Stimulated activated CD8-positive, alpha-beta memory T cell treated with anti-CD3 and anti-CD28 coated beads, Interleukin-2, amount 100 ng/mL, for 1 hour (primary cell): ENCODE results near the gene SHOC2.
A peak's percentile ranks its signal among the peaks of the same experiment; 100 is the strongest.

Source experiments
- DNase-seq, 2 donors: peaks; one replicate each; pipeline ENCODE4 v3.0.0-alpha.2; 2020; ENCODE audit warnings: low read depth in 2 of 2

SHOC2 gene

DNA sequence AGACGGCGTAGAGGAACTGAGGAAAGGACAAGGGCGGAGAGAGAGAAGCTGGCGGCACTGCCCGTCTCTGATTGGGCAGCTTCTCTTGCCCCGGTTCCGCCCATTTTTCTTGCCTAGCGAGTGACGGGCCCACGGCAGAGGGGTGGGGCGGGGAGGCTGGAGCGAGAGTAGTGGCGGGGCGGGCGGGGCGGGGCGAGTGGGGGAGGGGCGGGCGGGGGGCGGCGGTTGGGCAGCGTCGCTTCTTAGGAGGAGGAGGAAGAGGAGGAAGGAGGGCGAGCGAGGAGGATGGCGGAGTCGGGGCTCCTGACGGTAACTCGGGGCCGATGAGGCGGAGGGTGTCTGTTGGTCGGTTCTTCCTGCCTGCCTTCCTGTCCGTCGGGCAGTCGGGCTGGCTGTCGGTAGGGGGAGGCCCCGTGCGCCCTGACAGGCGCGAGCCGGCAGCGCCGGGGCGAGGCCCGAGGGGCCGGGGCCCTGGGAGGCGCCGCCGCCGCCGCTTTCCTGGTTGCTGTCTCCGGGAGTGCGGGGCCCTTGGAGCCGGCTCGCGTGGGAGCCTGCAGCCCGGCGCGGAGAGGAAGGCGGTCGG, at the start of gene SHOC2:
Gene SHOC2 (plus strand): TSS at position 256 of the 583 bp plus-strand sequence. CDS start 44,755 bp downstream, outside the sequence.
- DNase-seq, result no peak

DNA sequence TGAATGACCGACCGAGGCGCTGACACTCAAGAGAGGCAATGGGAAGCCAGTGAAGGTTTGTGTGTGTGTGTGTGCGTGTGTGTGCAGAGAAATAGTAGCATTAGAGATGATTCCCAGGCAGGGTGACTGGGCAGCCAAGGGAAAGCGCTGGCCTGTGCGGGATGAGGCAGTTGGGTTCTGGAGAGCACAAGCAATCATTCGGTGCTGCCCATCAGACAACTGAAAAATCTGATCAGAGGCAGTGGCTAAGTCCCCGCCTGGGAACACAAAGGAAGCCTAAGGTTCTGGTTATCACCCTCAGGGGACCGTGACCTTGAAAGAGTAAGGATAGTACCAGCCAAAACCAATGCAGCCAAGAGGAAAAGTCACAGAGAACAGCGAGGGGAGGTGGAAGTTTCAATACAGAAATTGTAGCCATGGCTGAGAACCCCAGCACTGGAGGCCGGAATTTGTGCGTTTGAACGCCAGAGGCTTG, 48.5 kb upstream of the SHOC2 start:
- no peak for DNase-seq

- peak; percentile 84 to 91 for DNase-seq
Observed at GRCh38 chr10:110871298-110872084, 47.9 kb upstream of the SHOC2 start, which contains the start of gene PDCD4. Gene PDCD4 (plus strand): TSS chr10:110871928. CDS start chr10:110876028, 4,100 bp downstream.

GRCh38 chr10:110872145-110872983, 47.0 kb upstream of the SHOC2 start:
- DNase-seq, result peak in 1 of 2 donors; percentile 53

DNA sequence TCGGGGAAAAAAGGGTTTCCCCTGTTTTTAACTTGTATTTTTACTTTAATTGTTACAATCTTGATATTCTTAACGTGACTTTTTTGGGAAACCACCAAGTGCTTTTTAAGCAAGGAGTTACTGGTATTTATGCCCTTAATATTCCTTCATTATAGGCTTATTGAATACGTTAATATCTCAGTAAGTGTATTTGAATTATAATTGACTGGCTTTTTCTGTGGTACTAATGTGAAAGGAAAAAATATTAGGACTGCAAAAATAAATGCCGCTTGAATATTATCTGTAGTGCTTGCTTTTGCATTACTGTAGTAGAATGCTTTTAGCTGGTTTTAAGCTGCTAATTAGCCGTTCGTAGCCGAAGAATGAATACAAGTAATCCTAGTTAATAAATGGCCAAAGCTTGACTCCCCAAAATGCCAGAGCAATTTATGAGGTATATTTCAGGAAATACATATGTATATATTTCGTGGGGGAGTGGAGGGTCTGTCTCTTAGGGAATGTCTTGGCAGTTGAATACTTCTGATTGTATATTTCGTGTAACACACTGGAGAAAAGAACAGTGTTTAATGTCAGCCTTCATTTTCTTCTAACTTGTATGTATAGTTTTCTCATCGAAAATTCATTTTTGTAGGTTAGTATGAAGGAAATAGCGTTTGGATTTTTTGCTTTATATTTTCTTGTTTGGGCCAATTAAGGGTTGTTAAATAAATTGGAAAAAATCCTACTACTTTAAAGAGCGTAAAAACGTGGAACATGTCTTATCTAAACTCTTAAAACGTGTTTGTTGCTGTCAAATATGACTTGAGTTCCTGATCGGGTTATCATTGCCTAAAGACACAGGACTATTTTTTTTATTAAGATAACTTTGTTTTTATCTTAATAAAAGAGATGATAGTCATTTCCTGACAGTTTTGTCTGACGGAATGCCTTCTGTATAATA, 46.1 kb upstream of the SHOC2 start:
- no peak for DNase-seq

GRCh38 chr10:110873951-110874350, 45.5 kb upstream of the SHOC2 start:
- no peak for DNase-seq

DNA sequence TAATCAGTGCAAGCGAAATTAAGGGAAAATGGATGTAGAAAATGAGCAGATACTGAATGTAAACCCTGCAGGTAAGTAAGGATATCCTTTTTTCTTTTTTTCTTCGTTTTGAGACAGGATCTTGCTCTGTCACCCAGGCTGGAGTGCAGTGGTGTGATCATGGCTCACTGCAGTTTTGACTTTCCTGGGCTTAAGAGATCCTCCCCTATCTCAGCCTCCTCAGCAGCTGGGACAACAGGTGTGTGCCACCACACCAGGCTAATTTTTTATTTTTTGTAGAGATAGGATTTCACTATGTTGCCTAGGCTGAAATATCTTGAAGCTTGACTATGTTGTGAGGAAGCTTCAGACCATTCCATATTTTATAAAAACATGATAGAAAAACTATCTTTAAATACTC, 43.4 kb upstream of the SHOC2 start:
- no peak for DNase-seq

DNA sequence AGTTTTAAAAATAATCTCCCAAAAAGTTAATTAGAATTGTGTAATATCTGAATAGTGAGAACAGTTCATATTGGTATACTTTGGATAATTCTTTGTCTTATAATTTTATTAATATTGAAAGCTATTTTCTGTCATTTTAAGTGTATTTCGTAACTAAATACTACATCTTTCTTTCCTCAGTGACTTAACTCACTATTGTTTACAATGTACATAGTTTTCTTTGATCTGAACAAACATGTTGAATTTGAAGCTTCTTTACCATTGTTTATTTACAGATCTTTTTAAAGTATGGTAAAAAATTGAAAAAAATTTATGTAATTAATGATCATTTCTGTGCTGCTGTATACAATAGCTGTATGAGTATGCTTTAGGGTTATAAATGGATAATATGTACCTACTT, 42.6 kb upstream of the SHOC2 start:
- no peak for DNase-seq

GRCh38 chr10:110880012-110880411, 39.4 kb upstream of the SHOC2 start:
- no peak for DNase-seq

DNA sequence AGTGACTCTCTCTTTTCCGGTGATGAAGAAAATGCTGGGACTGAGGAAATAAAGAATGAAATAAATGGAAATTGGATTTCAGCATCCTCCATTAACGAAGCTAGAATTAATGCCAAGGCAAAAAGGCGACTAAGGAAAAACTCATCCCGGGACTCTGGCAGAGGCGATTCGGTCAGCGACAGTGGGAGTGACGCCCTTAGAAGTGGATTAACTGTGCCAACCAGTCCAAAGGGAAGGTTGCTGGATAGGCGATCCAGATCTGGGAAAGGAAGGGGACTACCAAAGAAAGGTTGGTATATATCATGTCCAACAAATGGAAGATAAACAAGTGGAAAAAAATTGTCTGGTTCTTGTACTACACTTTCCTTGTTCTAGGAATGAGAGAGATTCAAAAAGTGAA, 38.2 kb upstream of the SHOC2 start:
- no peak for DNase-seq

GRCh38 chr10:110881905-110882304, 37.5 kb upstream of the SHOC2 start:
- DNase-seq, result no peak

DNA sequence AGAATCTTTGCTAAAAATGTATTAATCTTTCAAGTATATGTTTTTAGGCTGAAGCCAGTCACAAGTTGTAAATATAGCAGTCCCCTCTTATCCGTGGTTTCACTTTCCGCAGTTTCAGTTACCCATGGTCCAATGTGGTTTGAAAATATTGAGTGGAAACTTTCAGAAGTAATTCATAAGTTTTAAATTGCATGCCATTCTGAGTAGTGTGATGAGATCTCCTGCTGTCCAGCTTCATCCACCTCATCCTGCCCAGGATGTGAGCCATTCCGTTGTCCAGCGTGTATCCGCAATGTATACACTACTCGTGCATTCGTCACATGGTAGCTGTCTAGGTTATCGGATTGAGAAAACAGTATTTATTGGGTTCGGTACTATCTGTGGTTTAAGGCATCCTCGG, 35.5 kb upstream of the SHOC2 start:
- no peak for DNase-seq

DNA sequence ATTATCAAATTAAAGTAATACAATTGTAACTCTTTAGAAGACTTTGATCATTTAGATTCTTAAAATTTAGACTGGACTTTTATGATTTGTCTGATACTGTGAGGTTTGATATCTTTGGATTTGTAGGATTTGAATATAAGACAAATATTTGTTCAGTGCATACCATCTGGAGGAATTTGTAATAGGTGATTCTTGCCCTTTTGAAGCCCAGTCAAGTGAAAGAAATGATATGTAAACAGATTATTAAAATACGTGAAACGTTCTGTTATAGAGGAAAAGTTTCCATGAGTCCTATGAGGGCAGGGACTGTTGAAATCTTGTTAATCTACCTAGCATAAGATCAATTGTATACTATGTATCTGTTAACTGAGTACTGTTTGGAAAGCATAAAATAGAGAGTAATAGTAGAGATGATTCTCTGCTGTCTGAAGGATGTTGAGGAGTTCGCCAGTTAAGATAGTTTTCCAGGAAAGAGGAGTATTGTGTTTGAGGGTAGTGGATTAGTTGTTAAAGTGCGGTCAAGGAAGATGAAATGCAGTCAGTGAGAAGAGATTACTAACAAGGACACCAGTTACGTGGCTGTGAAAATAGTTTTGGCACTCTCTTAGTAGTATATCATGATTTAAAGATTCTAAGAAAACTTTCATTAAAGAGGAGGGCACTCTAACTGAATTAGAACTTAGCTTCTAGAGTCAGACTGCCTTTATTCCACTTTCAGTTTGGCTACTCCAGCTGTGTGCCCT, 33.3 kb upstream of the SHOC2 start:
- no peak for DNase-seq

DNA sequence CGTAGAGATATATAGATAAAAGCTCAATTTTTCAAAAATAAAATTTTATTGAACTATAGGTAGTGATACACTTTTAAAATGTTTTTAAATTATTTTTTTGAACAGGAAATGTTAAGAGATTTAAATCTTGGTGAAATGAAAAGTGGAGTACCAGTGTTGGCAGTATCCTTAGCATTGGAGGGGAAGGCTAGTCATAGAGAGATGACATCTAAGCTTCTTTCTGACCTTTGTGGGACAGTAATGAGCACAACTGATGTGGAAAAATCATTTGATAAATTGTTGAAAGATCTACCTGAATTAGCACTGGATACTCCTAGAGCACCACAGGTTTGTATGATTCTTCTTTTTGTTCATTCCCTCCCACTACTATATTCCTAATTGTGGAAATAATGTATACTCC, 31.8 kb upstream of the SHOC2 start:
- no peak for DNase-seq

DNA sequence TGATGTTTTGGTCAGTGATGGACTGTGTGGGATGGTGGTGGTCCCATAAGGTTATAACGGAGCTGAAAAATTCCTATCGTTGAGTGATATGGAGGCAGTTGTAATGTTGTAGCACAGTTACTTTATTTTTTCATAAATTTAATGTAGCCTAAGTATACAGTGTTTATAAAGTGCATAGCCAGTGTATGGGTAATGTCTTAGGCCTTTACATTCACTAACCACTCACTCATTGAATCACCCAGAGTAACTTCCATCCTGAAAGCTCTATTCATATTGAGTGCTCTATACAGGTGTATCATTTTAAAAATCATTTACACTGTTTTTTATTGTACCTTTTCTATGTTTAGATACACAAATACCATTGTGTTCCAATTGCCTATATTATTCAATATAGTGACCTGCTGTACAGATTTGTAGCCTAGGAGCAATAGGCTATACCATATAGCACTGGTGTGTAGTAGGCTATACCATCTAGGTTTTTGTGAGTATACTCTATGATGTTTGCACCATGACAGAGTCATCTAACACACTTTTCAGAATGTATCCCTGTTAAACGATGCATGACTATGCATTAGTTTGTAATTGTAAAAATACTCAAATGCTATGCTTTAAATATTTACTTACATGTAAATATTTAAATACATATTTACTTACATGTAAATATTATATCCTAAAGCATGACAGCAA, 26.7 kb upstream of the SHOC2 start:
- no peak for DNase-seq

DNA sequence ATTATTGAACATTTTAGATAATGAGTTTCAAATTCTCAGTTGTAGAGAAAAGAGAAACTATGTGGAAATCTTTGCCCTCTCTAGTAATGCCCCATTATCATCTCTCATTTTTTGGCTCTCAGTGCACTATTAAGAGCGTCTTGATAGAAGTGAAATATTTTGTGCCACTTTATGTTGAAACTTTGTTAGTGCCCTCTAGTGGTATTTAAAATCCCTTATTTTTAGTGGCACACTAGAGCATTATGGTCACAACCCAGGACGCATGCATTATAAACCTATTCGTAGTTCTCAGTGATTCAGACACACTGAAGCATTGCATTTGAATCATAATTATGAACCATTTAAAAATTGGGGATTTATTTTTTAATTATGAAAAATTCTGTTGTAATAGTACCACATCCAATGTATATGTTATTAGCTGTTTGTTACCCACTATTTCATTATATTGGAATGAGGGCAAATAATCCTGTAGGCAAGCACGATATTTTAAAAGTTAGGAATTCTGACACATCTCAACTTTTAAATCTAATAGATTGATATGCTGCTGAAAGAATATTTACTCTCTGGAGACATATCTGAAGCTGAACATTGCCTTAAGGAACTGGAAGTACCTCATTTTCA, 25.7 kb upstream of the SHOC2 start:
- no peak for DNase-seq

DNA sequence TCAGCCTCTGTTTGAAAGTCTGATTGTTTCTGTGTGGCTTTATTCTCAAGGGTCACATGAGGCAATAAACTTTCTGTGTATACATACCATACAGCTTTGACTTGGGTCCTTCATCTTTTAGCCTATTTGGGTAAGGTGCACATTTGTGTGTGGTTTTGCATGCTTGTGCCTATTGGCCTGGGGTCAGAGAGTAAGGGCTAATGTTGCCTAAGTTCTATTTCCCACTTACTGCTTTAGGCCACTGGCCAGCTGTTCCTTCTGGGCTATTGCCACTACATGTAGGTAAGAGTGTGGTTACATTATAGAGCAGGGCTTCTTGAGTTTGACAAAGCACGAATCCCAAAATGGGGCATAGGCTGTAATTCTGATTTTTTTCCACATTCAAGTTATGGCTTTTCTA, 22.2 kb upstream of the SHOC2 start:
- no peak for DNase-seq

- no peak for DNase-seq
Observed at GRCh38 chr10:110898391-110898790, 21.0 kb upstream of the SHOC2 start.

- no peak for DNase-seq
Observed at GRCh38 chr10:110900983-110901382, 18.4 kb upstream of the SHOC2 start.
